ENCODE results near the gene UPK3BL2.
"Not testable (repeated sequence)": the region's sequence is repeated elsewhere in the genome, so short reads cannot be mapped to it uniquely, and the experiment has no call there.

Gene UPK3BL2

GRCh38 chr7:102494026-102494425, 49.5 kb downstream of the UPK3BL2 start:
- DNase-seq (ENCODE audit: low read depth) = not testable (repeated sequence)

GRCh38 chr7:102493220-102493935, 50.1 kb downstream of the UPK3BL2 start:
- DNase-seq (ENCODE audit: low read depth) = not testable (repeated sequence)

GRCh38 chr7:102490529-102491075, 52.9 kb downstream of the UPK3BL2 start:
- DNase-seq (ENCODE audit: low read depth) = peak; percentile 56

Data from stimulated activated CD8-positive, alpha-beta memory T cell treated with anti-CD3 and anti-CD28 coated beads, Interleukin-7, amount 100 ng/mL, for 24 hours (primary cell).